GM23248 (cell line): ENCODE results near the gene SIRT4. TPM values are rescaled to one million over a fixed set of nuclear protein-coding genes. Genes with fewer than 3 reads are reported as not detected.

ENCODE experiments used
- DNase-seq: peaks from one replicate; pipeline ENCODE4 v3.0.0-alpha.2; 2015
- H2AFZ ChIP-seq: fragments of 200-600 bp; sonication (generic); 2 replicates; pipeline ENCODE4 v1.6.1; 2016; ENCODE audit warnings: antibody characterized with exemption
- H3F3A ChIP-seq: fragments of 200-600 bp; sonication (generic); 2 replicates; pipeline ENCODE4 v1.6.1; 2016; ENCODE audit warnings: mild to moderate bottlenecking, antibody characterized with exemption, mixed run types; ENCODE audit not compliant: insufficient read depth
- H3K27ac ChIP-seq: fragments of 200-600 bp; sonication (generic); 2 replicates; pipeline ENCODE4 v1.5.1; 2016; ENCODE audit warnings: mild to moderate bottlenecking
- H3K27me3 ChIP-seq: fragments of 200-600 bp; sonication (generic); replicated peaks from 2 replicates; pipeline ENCODE4 v1.6.1; 2016; ENCODE audit warnings: mild to moderate bottlenecking; ENCODE audit not compliant: insufficient read depth
- H3K36me3 ChIP-seq: fragments of 200-600 bp; sonication (generic); 2 replicates; pipeline ENCODE4 v1.6.1; 2016; ENCODE audit warnings: low read depth, mild to moderate bottlenecking
- H3K4me1 ChIP-seq: fragments of 200-600 bp; sonication (generic); 2 replicates; pipeline ENCODE4 v1.6.1; 2016; ENCODE audit warnings: mild to moderate bottlenecking; ENCODE audit not compliant: insufficient read depth
- H3K4me2 ChIP-seq: fragments of 200-600 bp; sonication (generic); one replicate; pipeline ENCODE4 v1.6.1; 2016; ENCODE audit warnings: mild to moderate bottlenecking; ENCODE audit not compliant: unreplicated experiment
- H3K4me3 ChIP-seq: fragments of 200-600 bp; sonication (generic); 2 replicates; pipeline ENCODE4 v1.5.1; 2016; ENCODE audit warnings: mild to moderate bottlenecking
- H3K79me2 ChIP-seq: fragments of 200-600 bp; sonication (generic); 2 replicates; pipeline ENCODE4 v1.6.1; 2016; ENCODE audit warnings: mild to moderate bottlenecking; ENCODE audit not compliant: insufficient read depth
- H3K9ac ChIP-seq: fragments of 200-600 bp; sonication (generic); 2 replicates; pipeline ENCODE4 v1.6.1; 2016; ENCODE audit warnings: mild to moderate bottlenecking
- H3K9me2 ChIP-seq: fragments of 200-600 bp; sonication (generic); 2 replicates; pipeline ENCODE4 v1.6.1; 2016; ENCODE audit warnings: mixed run types, mild to moderate bottlenecking, moderate library complexity; ENCODE audit not compliant: insufficient read depth
- H3K9me3 ChIP-seq: fragments of 200-600 bp; sonication (generic); one replicate; pipeline ENCODE4 v1.6.1; 2017; ENCODE audit warnings: low read depth
- H4K20me1 ChIP-seq: fragments of 200-600 bp; sonication (generic); 2 replicates; pipeline ENCODE4 v1.6.0; 2016; ENCODE audit not compliant: insufficient read depth
- EZH2 ChIP-seq: fragments of 200-600 bp; sonication (generic); IDR thresholded peaks from 2 replicates; pipeline ENCODE4 v1.6.1; 2018; ENCODE audit warnings: antibody characterized with exemption, mild to moderate bottlenecking; ENCODE audit not compliant: insufficient read depth, poor library complexity, severe bottlenecking
- EZH2phosphoT487 ChIP-seq: fragments of 200-600 bp; sonication (generic); IDR thresholded peaks from 2 replicates; pipeline ENCODE4 v1.6.1; 2018; ENCODE audit warnings: antibody characterized with exemption, moderate library complexity, mild to moderate bottlenecking, low read depth; ENCODE audit not compliant: insufficient read depth
- WGBS, 2 experiments: methylation state at CpG; one replicate each; pipeline ENCODE4 v1.1.6; 2015 to 2017; ENCODE audit warnings: low lambda C conversion rate in 2 of 2, low coverage in 1 of 2; ENCODE audit errors: missing lambda C conversion rate in 2 of 2; 5-methylcytosine and 5-hydroxymethylcytosine counted together
- in situ Hi-C: fragments of 300-500 bp; cut with MboI; formaldehyde crosslinking; loops from 2 replicates; pipeline ENCODE4 v1.15.0; 2020
- polyA plus RNA-seq: library from polyadenylated mRNA; unstranded; fragments of >200 nt; fragmentation: Nextera tagmentation; extraction: Ambion mirVana; gene quantifications from 2 replicates; pipeline ENCODE4 v1.2.1, GENCODE V29; 2016
- total RNA-seq: library from RNA; depleted of rRNA; stranded (reverse); fragments of >200 nt; shearing (Covaris generic); gene quantifications from 2 replicates; pipeline ENCODE4 v1.2.3, GENCODE V29; 2014

SIRT4 gene
- total and polyA plus RNA-seq, 2 experiments from 2014 or later, result 1.4 TPM; not detected in 1

GRCh38 chr12:120258323-120258896, 43.7 kb upstream of the SIRT4 start:
- 88 to 89% methylated on average over 5 of the region's 5 CpGs for WGBS, 2 experiments
- in situ Hi-C loops, result no loop called here

DNA sequence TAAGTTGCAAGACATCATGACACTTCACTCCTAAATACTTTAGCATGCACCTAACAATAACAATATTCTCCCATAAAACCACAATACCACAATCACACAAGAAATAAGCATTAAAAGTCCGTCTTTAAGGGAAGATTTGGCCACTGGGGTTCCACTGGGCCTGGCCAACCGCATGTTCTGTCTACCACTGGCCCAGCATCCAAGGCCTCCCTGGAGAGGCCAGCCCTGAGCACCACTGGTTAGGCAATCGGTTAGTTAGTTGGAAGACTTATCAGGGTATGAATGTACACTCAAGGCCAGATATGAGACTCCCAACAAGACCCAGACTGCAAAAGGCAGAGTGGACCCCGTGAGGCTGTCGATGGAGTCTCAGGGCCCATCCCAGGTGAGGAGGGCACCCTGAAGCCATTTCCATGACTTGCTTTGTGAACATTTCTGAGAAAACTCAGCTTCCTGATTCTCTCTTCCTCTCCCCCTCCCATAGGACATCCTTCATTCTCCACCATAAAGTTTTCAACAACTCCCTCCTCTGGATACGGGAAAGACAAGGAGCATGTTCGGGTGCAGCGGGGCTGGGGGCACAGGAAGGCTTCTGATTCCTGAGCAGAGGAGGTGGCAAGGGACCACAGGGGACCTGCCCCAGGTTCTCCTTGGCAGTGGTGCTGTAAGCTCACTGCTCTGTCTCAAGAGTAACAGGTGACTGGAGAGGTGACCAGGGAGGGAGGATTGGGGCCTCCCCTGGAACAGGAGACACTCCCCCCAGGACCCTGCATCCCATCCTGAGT, 42.5 kb upstream of the SIRT4 start:
- Histone ChIP-seq H3K4me3 (no peak overlapping the region; the same call in 1 of the 2 replicates), H3K4me2 (peak overlapping the region; percentile 27), H3K27me3 (no peaks in the 10 kb centered on the region), H3F3A (peaks cover 88% of the 10 kb centered on the region), H3K27ac (peak overlapping the region; percentile 82), H3K36me3 (peaks cover 8% of the 10 kb centered on the region; the same call in 1 of the 2 replicates), H3K9me2 (no peaks in the 10 kb centered on the region), H4K20me1 (no peaks in the 10 kb centered on the region), H3K9ac (no peak overlapping the region), H3K79me2 (peaks cover 98% of the 10 kb centered on the region), H3K4me1 (peaks cover 69% of the 10 kb centered on the region), H2AFZ (no peak overlapping the region), H3K9me3 (no peaks in the 10 kb centered on the region)
- in situ Hi-C loops, result no loop called here
- TF ChIP-seq EZH2 (no peak), EZH2phosphoT487 (no peak)
- peak; percentile 71 for DNase-seq
- 64% methylated on average over 8 of the region's 8 CpGs for WGBS, 2 experiments

More at GRCh38 chr12:120258323-120258896, 43.7 kb upstream of the SIRT4 start:
- TF ChIP-seq EZH2phosphoT487 (no peak), EZH2 (no peak)
- Histone ChIP-seq H3K4me3 (0 out of 2 replicates have a peak overlapping the region, but pooled peaks have one; percentile 11), H3K36me3 (peaks cover 12% of the 10 kb centered on the region; the same call in 1 of the 2 replicates), H3K27me3 (no peaks in the 10 kb centered on the region), H3K4me1 (peaks cover 75% of the 10 kb centered on the region), H3K27ac (peak overlapping the region; percentile 82), H3F3A (peaks cover 87% of the 10 kb centered on the region), H3K9ac (0 out of 2 replicates have a peak overlapping the region, but pooled peaks have one; percentile 21), H3K79me2 (peaks cover 98% of the 10 kb centered on the region), H3K9me2 (no peaks in the 10 kb centered on the region), H3K9me3 (no peaks in the 10 kb centered on the region), H2AFZ (no peak overlapping the region), H3K4me2 (peak overlapping the region; percentile 72), H4K20me1 (no peaks in the 10 kb centered on the region)
- DNase-seq, result no peak

DNA sequence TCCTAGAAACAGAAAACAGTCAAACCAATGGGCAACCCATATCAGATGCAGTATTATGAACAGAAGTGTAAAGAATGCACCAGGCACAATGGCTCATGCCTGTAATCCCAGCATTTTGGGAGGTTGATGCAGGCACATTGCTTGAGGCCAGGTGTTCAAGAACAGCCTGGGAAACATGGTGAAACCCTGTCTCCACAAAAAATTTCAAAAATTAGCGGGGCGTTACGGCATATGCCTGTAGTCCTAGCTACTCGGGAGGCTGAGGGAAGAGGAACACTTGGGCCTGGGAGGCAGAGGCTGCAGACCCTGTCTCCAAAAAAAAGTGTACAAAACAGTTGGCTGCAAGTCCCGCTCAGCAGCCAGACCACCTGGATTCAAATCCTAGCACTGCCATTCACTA, 41.5 kb upstream of the SIRT4 start:
- TF ChIP-seq EZH2phosphoT487, result no peak
- no peak for TF ChIP-seq EZH2
- Histone ChIP-seq H3K36me3 (no peaks in the 10 kb centered on the region), H3K79me2 (peaks cover 96% of the 10 kb centered on the region), H3K4me2 (no peak overlapping the region), H2AFZ (no peak overlapping the region), H3F3A (peaks cover 80% of the 10 kb centered on the region), H4K20me1 (no peaks in the 10 kb centered on the region), H3K9me2 (no peaks in the 10 kb centered on the region), H3K4me1 (peaks cover 63% of the 10 kb centered on the region), H3K9me3 (no peaks in the 10 kb centered on the region), H3K27ac (peak overlapping the region; percentile 82; the same call in 1 of the 2 replicates), H3K9ac (no peak overlapping the region), H3K4me3 (no peak overlapping the region), H3K27me3 (no peaks in the 10 kb centered on the region)
- in situ Hi-C loops, result no loop called here
- WGBS, 2 experiments, result 96 to 99% methylated on average over 5 of the region's 5 CpGs
- no peak for DNase-seq

DNA sequence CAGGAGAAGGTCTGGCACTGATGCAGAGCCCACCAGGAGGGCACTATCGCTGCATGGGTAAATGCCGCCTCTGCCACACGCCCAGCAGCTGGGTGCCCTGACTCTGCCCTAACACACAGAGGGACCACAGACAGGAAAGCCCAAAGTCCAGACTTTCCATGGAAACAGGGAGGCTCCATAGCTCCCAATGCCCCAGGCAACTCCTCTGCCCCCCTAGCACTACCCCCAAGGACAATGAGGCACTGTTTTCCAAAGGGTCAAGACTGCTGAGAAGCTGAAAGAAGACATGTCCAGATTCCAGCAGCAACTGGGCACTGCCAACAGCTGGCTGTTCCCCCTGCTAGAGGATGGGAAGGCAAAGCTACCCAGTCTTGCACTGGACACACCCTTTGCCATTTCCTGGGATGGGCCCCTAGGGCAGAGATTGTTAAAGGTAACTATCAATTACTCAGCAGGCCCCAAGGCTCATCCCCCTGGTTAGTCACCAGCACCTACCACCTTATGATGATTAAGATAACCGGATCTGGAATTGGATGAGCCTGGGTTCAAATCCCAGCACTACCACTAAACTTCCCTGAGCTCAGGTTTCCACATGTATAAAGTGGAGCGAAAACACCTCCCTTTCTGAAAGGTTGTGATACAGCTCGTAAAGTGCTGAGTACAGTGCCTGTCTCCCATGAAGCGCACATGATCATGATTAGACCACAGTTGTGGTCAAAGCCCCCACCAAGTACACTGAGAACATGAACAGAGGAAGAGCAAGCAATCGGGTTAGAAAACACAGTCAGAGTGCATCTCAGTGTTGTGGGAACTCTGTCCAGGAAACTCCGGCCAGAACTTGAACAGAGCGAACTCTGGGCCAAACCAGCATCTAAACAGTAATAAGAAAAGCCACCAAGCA, 39.9 kb upstream of the SIRT4 start:
- Histone ChIP-seq H3K4me1 (peaks cover 51% of the 10 kb centered on the region), H3K27ac (peak overlapping the region; percentile 82), H3K4me2 (peak overlapping the region; percentile 94), H3K9me3 (no peaks in the 10 kb centered on the region), H3K4me3 (peak overlapping the region; percentile 82), H3K79me2 (peaks cover 83% of the 10 kb centered on the region), H3K36me3 (no peaks in the 10 kb centered on the region), H3K9ac (peak overlapping the region; percentile 93), H3K9me2 (no peaks in the 10 kb centered on the region), H3F3A (peaks cover 71% of the 10 kb centered on the region), H3K27me3 (no peaks in the 10 kb centered on the region), H2AFZ (no peak overlapping the region), H4K20me1 (no peaks in the 10 kb centered on the region)
- TF ChIP-seq EZH2phosphoT487 (no peak), EZH2 (no peak)
- in situ Hi-C loops, result no loop called here
- DNase-seq, result peak; percentile 58
- 38 to 39% methylated on average over 10 of the region's 10 CpGs for WGBS, 2 experiments
